Ishikawa (cell line): ENCODE data around the gene IRAK2.

Experiments used
- CEBPB ChIP-seq: IDR thresholded peaks from 2 replicates; pipeline ENCODE4 v1.6.1; 2012
- CREB1 ChIP-seq: IDR thresholded peaks from 2 replicates; pipeline ENCODE4 v1.6.1; 2012; ENCODE audit warnings: low read depth
- EGR1 ChIP-seq: IDR thresholded peaks from 2 replicates; pipeline ENCODE4 v1.6.1; 2012
- EP300 ChIP-seq: IDR thresholded peaks from 2 replicates; pipeline ENCODE4 v1.6.1; 2012; ENCODE audit warnings: borderline replicate concordance
- FOXM1 ChIP-seq: IDR thresholded peaks from 2 replicates; pipeline ENCODE4 v1.6.1; 2012; ENCODE audit warnings: low read depth, borderline replicate concordance
- MAX ChIP-seq: IDR thresholded peaks from 2 replicates; pipeline ENCODE4 v1.6.1; 2012
- NFIC ChIP-seq: IDR thresholded peaks from 2 replicates; pipeline ENCODE4 v1.6.1; 2012
- RAD21 ChIP-seq: IDR thresholded peaks from 2 replicates; pipeline ENCODE4 v1.6.1; 2012; ENCODE audit warnings: low read depth
- TAF1 ChIP-seq: IDR thresholded peaks from 2 replicates; pipeline ENCODE4 v1.6.1; 2012; ENCODE audit warnings: low read depth, mild to moderate bottlenecking
- TCF12 ChIP-seq: IDR thresholded peaks from 2 replicates; pipeline ENCODE4 v1.6.1; 2012; ENCODE audit warnings: low read depth
- USF1 ChIP-seq: IDR thresholded peaks from 2 replicates; pipeline ENCODE4 v1.6.1; 2012
- ZBTB7A ChIP-seq: IDR thresholded peaks from 2 replicates; pipeline ENCODE4 v1.6.1; 2012; ENCODE audit warnings: low read depth
- TF ChIP-seq, protein P1 (sequence below): IDR thresholded peaks from 2 replicates; pipeline ENCODE4 v1.6.1; 2012; ENCODE audit warnings: low read depth, mild to moderate bottlenecking

Gene IRAK2

DNA sequence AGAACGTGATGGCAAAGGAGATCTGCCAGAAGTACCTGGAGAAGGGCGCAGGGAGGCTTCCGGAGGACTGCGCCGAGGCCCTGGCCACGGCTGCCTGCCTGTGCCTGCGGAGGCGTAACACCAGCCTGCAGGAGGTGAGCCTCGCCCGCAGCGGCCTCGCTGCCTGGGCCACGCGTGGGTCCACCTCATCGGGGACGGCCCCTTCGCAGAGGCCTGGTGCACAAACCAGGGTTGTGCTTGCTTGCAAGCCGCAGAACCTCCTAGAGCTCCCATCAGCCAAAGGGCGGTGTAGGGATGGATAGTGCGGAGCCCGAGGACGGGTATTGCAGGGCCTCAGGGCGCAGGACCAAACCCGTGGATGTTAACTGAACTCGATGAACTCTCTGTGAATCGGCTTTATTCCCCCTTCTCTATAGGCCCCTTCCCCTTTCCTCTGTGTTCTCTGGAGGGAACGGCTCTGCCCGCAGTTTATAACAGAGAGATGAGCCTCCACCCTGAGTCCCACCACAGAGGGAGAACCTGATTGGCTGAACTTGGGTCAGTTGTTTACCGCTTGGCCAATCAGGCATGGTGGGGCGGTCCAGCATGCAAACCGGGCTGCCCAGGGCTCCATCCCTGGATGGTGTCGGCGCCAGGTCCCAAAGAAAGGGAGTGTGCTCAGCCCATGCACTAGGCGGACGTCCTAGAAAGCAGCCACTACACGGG is 70.0 kb downstream of the IRAK2 start:
- TF ChIP-seq CEBPB (no peak), USF1 (peak; percentile 15; the same call in 1 of the 2 replicates), ZBTB7A (no peak), NFIC (no peak)

GRCh38 chr3:10235551-10235950 is 70.8 kb downstream of the IRAK2 start:
- TF ChIP-seq MAX (no peak), EGR1 (no peak), NFIC (no peak), CEBPB (no peak), ZBTB7A (no peak), RAD21 (no peak), CREB1 (no peak)
- TF ChIP-seq, protein P1, sequence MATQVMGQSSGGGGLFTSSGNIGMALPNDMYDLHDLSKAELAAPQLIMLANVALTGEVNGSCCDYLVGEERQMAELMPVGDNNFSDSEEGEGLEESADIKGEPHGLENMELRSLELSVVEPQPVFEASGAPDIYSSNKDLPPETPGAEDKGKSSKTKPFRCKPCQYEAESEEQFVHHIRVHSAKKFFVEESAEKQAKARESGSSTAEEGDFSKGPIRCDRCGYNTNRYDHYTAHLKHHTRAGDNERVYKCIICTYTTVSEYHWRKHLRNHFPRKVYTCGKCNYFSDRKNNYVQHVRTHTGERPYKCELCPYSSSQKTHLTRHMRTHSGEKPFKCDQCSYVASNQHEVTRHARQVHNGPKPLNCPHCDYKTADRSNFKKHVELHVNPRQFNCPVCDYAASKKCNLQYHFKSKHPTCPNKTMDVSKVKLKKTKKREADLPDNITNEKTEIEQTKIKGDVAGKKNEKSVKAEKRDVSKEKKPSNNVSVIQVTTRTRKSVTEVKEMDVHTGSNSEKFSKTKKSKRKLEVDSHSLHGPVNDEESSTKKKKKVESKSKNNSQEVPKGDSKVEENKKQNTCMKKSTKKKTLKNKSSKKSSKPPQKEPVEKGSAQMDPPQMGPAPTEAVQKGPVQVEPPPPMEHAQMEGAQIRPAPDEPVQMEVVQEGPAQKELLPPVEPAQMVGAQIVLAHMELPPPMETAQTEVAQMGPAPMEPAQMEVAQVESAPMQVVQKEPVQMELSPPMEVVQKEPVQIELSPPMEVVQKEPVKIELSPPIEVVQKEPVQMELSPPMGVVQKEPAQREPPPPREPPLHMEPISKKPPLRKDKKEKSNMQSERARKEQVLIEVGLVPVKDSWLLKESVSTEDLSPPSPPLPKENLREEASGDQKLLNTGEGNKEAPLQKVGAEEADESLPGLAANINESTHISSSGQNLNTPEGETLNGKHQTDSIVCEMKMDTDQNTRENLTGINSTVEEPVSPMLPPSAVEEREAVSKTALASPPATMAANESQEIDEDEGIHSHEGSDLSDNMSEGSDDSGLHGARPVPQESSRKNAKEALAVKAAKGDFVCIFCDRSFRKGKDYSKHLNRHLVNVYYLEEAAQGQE, result no peak

DNA sequence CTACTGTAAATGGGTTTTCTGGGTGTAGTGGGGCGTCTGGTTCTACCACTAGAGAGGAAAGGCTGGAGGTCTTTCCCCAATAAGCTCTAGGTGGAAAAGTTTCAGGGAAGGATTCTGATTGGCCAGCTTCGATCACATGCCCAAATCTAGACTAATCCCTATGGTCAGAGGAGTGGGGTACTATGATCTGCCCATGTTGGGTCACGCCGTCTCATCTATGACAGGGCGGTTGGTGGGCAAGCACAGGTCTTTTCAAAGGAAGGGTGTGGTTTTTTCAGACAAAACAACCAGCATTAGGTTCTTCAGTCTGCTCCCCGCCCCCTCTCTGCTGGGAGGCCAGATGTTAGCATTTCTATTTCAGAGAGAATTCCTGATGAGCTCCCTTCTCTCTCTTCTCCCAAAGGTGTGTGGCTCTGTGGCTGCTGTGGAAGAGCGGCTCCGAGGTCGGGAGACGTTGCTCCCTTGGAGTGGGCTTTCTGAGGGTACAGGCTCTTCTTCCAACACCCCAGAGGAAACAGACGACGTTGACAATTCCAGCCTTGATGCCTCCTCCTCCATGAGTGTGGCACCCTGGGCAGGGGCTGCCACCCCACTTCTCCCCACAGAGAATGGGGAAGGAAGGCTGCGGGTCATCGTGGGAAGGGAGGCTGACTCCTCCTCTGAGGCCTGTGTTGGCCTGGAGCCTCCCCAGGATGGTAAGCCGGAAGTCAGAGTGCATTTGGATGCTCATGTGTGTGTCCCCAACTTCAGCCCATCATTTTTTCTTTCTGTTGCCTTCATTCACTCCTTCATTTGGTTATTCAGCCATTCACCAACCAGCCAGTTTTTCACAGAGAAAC is 73.8 kb downstream of the IRAK2 start:
- TF ChIP-seq TAF1 (no peak), USF1 (peak; percentile 74)

DNA sequence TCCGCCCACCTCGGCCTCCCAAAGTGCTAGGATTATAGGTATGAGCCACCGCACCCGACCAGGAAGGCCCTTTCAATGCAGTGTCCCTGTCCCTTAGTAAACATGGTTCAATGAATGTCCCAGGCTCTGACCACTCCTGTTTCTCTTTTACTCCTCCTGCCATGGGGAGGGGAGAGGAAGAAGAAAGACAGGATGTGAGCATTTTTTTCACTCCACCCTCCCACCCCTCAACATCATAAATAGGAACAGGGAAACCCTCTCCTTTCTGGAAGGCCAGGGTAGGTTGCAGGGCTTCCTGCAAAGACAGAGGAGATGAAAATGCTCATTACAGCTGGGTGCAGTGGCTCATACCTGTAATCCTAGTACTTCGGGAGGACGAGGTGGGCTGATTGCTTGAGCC is 76.1 kb downstream of the IRAK2 start:
- TF ChIP-seq TCF12 (no peak), EP300 (no peak), FOXM1 (no peak)
- TF ChIP-seq, protein P1, result no peak

DNA sequence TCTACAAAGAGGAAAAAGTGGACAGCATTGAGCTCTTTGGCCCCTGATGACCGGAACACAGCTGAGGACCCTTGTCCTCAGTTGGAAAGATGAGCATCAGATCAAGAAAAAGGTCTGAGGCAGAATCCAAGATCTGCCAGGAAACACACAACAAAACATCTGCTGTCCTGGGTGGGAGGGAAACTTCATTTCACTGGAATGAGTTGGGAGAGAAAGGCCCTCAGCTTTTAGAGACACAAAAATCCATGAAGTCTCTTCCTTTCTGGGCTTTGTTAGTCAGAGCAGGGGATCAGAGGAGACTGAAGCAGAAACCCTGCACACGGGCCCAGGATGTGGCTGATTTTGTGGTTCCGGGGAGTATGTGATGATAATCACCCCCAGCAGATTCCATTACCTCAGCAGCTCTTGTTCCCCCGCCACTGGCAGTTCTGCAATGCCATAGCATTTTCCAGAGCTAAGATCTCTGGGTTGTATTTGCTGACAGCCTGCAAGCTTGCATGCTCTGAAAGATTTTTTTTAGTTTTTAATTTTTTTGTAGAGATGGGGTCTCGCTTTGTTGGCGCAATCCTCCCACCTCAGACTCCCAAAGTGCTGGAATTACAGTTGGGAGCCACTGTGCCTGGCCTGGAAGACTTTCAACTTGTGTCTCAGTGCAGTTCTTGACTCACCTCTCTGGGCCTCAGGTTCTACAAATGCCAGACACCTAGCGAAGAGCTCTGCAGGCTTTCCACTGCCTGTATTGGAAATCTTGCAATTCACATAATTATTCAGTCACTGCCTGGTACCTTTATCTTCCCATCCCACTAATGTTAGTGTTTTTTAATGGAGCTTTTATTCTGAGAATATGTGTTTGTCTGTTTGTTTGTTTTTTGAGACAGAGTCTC is 77.7 kb downstream of the IRAK2 start:
- TF ChIP-seq, protein P1, result no peak
- TF ChIP-seq TAF1, result no peak
